Lower lobe of right lung (tissue), 2 donors: ENCODE results near the gene GHR. TPM values are rescaled to one million over a fixed set of nuclear protein-coding genes. Genes with fewer than 3 reads are reported as not detected.

ENCODE experiments used
- ATAC-seq, 2 donors: fragments of 200-7000 bp; cut with Tn5 transposase; one replicate each; pipeline ENCODE4 v1.9.1; 2020 to 2022; ENCODE audit warnings: mild to moderate bottlenecking in 2 of 2, moderate library complexity in 2 of 2
- DNase-seq: peaks from one replicate; pipeline ENCODE4 v3.0.0-alpha.2; 2020
- H3K27ac ChIP-seq: fragments of 200-600 bp; one replicate; pipeline ENCODE4 v1.8.0; 2022
- H3K27me3 ChIP-seq: fragments of 200-600 bp; one replicate; pipeline ENCODE4 v1.8.0; 2022; ENCODE audit warnings: low read depth
- H3K36me3 ChIP-seq: fragments of 200-600 bp; one replicate; pipeline ENCODE4 v1.8.0; 2022; ENCODE audit warnings: mild to moderate bottlenecking
- H3K4me1 ChIP-seq: fragments of 200-600 bp; one replicate; pipeline ENCODE4 v1.8.0; 2022
- H3K4me3 ChIP-seq: fragments of 200-600 bp; one replicate; pipeline ENCODE4 v1.8.0; 2022; ENCODE audit warnings: mild to moderate bottlenecking
- H3K9me3 ChIP-seq: fragments of 200-600 bp; one replicate; pipeline ENCODE4 v1.8.0; 2022
- intact Hi-C: fragments of 100-400 bp; cut with DNase I; formaldehyde crosslinking; loops from one replicate; pipeline ENCODE4 v1.11.0; 2022
- total RNA-seq: library from RNA; stranded (reverse); fragmentation: NEBNext Ultra II Directional; extraction: Animal tissue kit (Norgen Biotek cat#: 25700); gene quantifications from one replicate; pipeline ENCODE4 v1.2.1, GENCODE V29; 2021
- TF ChIP-seq, protein P1 (sequence below): fragments of 200-600 bp; IDR thresholded peaks from one replicate; pipeline ENCODE4 v1.8.0; 2022; ENCODE audit warnings: antibody characterized with exemption, mild to moderate bottlenecking
- donor health status: DM: no; HTN: yes; CAD: no; lungs with severe emphysema.

GHR gene
- total RNA-seq, 1 donor from 2014 or later: 5.2 TPM

DNA sequence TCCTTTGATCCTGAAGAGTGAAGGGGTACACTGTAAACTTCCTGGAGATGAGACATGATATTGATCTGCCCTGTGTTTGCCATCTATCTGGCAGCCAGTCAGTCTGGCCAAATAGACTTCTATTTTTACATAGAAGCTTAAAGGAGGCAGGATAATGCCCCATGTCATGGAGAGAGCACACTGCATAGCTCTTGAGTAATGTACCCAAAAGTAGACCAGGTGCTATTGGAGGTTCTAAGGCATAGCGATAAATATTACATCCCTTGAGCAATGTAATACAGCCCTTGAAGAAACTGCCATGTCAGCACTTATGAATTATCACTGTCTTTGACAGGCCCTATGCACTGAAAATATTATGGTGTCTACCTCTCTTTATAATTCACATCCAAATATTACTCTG is 131.8 kb downstream of the GHR start:
- ATAC-seq (no peak), DNase-seq (no peak)
- TF ChIP-seq, protein P1, sequence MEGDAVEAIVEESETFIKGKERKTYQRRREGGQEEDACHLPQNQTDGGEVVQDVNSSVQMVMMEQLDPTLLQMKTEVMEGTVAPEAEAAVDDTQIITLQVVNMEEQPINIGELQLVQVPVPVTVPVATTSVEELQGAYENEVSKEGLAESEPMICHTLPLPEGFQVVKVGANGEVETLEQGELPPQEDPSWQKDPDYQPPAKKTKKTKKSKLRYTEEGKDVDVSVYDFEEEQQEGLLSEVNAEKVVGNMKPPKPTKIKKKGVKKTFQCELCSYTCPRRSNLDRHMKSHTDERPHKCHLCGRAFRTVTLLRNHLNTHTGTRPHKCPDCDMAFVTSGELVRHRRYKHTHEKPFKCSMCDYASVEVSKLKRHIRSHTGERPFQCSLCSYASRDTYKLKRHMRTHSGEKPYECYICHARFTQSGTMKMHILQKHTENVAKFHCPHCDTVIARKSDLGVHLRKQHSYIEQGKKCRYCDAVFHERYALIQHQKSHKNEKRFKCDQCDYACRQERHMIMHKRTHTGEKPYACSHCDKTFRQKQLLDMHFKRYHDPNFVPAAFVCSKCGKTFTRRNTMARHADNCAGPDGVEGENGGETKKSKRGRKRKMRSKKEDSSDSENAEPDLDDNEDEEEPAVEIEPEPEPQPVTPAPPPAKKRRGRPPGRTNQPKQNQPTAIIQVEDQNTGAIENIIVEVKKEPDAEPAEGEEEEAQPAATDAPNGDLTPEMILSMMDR: no peak
- H3K4me3 ChIP-seq: no peak overlapping the region
- H3K9me3 ChIP-seq: no peaks in the 10 kb centered on the region
- intact Hi-C loops: no loop called here
- H3K4me1 ChIP-seq: no peaks in the 10 kb centered on the region
- no peaks in the 10 kb centered on the region for H3K36me3 ChIP-seq
- H3K27me3 ChIP-seq: no peaks in the 10 kb centered on the region
- H3K27ac ChIP-seq: no peak overlapping the region

- no peaks in the 10 kb centered on the region for H3K4me1 ChIP-seq
- H3K9me3 ChIP-seq: no peaks in the 10 kb centered on the region
- intact Hi-C loops: no loop called here
- no peaks in the 10 kb centered on the region for H3K27me3 ChIP-seq
- H3K4me3 ChIP-seq: no peak overlapping the region
- TF ChIP-seq, protein P1: no peak
- no peaks in the 10 kb centered on the region for H3K36me3 ChIP-seq
- no peak for ATAC-seq
- H3K27ac ChIP-seq: no peak overlapping the region
- DNase-seq: no peak
These were observed 132.6 kb downstream of the GHR start for GRCh38 chr5:42555797-42556196.

GRCh38 chr5:42557689-42558088 is 134.4 kb downstream of the GHR start:
- DNase-seq: no peak
- no peaks in the 10 kb centered on the region for H3K36me3 ChIP-seq
- no peak for ATAC-seq
- H3K4me1 ChIP-seq: no peaks in the 10 kb centered on the region
- no peak overlapping the region for H3K4me3 ChIP-seq
- H3K9me3 ChIP-seq: no peaks in the 10 kb centered on the region
- TF ChIP-seq, protein P1: no peak
- H3K27me3 ChIP-seq: no peaks in the 10 kb centered on the region
- intact Hi-C loops: no loop called here
- no peak overlapping the region for H3K27ac ChIP-seq

- intact Hi-C loops: no loop called here
- no peak overlapping the region for H3K4me3 ChIP-seq
- ATAC-seq (no peak), DNase-seq (no peak)
- H3K27ac ChIP-seq: no peak overlapping the region
- TF ChIP-seq, protein P1: no peak
- H3K9me3 ChIP-seq: no peaks in the 10 kb centered on the region
- no peaks in the 10 kb centered on the region for H3K36me3 ChIP-seq
- peaks cover 9% of the 10 kb centered on the region for H3K4me1 ChIP-seq
- H3K27me3 ChIP-seq: no peaks in the 10 kb centered on the region
These were observed 138.4 kb downstream of the GHR start for GRCh38 chr5:42561656-42562055.

DNA sequence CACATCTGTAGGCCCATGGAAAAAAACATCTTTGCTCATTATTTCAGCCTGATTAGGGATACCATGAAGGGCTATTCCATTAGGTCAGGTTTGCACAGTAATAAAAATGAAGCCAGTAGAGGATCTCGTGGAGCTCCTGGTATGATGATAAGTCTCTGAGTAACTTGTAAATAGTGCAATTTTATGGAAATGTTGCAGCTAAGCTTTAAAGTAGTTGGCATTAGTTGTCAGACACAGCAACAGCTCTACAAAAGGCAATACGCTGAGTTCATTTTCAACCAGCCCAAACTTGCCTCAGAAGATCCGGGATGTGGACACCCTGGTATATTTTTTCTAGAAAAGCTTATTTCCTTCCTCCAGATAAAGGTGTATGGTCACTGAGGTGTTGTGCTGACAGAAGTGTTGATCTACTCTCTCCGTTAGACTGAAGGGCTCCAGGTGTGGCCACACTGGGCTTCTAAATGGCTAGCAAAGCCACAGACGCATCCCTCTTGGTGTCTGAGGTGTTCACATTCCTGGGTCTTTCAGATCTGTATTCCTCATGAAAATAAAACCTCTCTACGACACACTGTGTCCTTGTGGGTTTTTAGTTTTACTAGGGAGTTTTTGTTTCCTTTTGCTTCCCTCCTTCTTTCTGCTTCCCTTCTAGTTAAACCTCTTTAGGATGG is 141.6 kb downstream of the GHR start:
- DNase-seq (no peak), ATAC-seq (no peak)
- TF ChIP-seq, protein P1: no peak
- H3K27me3 ChIP-seq: no peaks in the 10 kb centered on the region
- intact Hi-C loops: no loop called here
- H3K27ac ChIP-seq: no peak overlapping the region
- H3K4me1 ChIP-seq: peaks cover 9% of the 10 kb centered on the region
- H3K4me3 ChIP-seq: no peak overlapping the region
- H3K36me3 ChIP-seq: no peaks in the 10 kb centered on the region
- H3K9me3 ChIP-seq: no peaks in the 10 kb centered on the region
